ENCODE results near the gene COPG2.
"Not testable (repeated sequence)": the region's sequence is repeated elsewhere in the genome, so short reads cannot be mapped to it uniquely, and the experiment has no call there.

DNA sequence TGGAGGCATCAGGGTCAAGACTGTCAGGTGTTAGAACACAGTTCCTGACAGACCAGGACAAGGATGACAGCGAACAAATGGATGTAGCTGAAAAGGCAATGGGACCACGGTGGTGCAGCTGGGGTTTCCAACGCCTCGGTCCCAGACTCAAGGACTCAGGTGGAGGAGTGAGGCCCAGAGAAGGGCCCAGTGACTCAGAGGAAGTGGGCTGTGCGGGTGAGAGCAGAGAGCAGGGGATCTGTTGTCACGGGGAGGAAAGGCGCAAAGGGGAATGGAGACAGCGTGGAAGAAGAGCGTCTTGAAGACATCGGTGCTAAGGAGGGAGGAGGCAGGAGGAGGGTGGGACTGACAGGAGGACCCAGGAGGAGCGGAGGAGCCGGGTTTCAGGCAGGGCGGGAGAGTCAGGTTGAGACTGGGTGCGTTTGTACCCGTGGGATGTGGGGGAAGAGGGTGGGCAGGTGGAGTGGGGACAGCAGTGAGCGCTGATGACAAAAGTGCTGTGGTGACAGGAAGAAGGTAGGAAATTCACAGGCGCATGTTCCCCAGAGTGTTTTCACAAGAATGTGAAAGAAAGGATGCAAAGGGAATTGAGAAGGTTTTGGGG is 140.7 kb downstream of the COPG2 start:
- TF ChIP-seq ZNF317 (CRISPR knock-in tag; IDR thresholded peaks at IDR 0.05); RFX5 (IDR thresholded peaks at IDR 0.05; ENCODE audit: low read depth, low read length): not testable (repeated sequence)
